ENCODE measurements around the gene HMCN2.

The HMCN2 gene

DNA sequence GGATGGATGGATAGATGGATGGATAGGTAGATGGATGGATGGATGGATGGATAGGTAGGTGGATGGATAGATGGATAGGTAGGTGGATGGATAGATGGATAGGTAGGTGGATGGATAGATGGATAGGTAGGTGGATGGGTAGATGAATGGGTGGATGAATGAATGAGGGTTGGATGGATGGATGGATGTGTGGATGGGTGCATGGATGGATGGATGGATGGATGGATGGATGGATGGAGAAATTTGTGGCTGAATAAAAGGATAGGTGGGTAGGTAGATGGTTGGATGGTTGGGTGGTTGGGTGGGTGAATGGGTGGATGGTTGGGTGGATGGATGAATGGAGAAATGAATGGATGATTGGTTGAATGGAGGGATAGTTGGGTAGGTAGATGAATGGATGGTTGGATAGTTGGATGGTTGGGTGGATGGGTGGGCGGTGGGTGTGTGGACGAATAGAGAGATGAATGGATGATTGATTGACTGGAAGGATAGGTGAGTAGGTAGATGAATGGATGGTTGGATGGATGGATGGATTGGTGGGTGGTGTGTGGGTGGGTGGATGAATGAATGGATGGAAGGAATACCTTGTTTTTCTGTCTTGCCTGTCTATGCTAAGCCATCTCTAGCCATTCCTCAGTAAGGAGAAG is 108.2 kb downstream of the HMCN2 start:
- FAIRE-seq, result no peak
- TF ChIP-seq POLR2A (IDR thresholded peaks at IDR 0.05; ENCODE audit: low read depth, low read length), result no peak
- DNase-seq (ENCODE audit: insufficient read length, low spot score), result no peak

DNA sequence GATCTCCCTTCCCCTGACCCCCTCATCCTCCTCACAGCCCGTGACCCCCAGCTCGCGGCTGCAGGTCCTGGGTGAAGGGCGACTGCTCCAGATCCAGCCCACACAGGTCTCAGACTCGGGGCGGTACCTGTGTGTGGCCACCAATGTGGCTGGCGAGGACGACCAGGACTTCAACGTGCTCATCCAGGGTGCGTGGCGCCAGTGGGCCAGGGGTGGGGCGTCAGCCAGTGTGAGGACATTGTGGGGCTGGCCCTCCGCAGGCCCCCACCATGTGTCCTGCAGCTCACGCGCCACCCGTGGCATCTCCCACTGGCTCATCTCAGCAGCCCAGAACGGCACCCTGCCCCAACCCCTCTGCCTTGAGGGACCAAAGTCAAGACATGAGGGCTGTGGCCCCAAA is 112.1 kb downstream of the HMCN2 start:
- FAIRE-seq (no peak), DNase-seq (ENCODE audit: insufficient read length, low spot score) (no peak)

DNA sequence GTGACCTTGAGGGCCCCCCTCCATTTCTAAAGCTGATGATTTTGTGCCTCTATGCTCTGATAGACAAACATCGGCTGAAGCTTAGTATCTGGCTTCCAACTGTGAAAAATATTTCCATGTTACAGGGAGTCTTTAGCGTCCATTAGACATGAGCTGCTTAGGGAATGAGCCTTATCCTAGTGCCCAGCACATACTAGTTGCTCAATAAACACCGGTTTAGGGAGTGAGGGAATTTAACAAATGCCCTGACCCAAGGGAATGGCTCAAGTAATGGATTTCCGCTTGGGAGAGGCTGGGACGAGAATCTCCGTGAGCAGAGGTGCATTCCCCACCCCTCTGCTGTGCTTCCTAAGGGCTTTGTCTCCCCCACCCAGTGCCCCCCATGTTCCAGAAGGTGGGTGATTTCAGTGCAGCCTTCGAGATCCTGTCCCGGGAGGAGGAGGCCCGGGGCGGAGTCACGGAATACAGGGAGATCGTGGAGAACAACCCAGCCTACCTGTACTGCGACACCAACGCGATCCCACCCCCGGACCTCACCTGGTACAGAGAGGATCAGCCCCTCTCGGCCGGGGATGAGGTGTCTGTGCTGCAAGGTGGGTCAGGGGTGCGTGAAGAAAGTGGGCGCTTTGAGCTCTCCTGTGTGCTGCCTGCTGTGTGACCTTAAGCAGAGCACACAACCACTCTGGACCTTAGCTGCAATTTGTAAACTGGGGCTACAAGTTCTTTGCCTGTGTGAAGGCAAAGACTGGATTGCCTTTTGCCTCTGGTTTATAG is 113.5 kb downstream of the HMCN2 start:
- no peak for FAIRE-seq
- no peak for DNase-seq (ENCODE audit: insufficient read length, low spot score)
- TF ChIP-seq POLR2A (IDR thresholded peaks at IDR 0.05; ENCODE audit: low read depth, low read length), result no peak

More for the DNA sequence above, 112.1 kb downstream of the HMCN2 start:
- no peak for TF ChIP-seq POLR2A (IDR thresholded peaks at IDR 0.05; ENCODE audit: low read depth, low read length)

DNA sequence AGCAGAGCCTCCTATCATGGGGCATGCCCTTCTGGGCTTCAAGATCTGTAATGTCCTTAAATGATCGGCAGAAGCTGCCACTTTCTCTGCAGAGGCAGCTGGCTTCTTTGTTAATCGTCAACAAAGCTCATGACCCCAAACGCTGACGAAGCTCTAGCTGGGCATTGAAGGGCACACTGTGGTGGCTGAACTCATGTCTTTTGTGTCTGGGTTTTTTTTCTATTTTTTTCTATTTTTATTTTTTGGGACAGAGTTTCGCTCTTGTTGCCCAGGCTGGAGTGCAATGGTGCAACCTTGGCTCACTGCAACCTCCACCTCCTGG is 114.0 kb downstream of the HMCN2 start:
- FAIRE-seq (no peak), DNase-seq (ENCODE audit: insufficient read length, low spot score) (no peak)
- no peak for TF ChIP-seq POLR2A (IDR thresholded peaks at IDR 0.05; ENCODE audit: low read depth, low read length)

DNA sequence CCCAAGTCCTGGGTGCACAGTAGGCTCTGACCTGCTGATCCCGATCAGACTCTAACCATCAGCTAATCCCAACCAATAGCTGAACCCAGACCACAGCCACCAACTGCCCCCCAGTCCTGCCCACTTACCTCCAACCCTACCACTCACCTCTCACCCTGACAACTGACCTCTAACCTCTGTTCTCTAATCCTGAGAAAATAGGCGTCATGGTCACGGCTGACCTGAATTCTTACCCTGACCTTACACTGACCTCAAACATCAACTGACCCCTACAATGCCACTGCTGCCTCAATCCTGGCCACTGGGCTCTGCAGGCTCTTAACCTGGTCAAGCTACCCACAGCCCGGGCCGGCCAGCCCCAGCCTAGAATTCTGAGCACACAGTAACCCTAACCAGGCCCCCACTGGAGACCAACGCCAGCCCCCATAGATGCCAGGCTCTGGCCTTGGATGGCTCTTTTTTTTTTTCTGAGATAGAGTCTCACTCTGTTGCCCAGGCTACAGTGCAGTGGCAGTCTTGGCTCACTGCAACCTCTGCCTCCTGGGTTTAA is 115.4 kb downstream of the HMCN2 start:
- TF ChIP-seq POLR2A (IDR thresholded peaks at IDR 0.05; ENCODE audit: low read depth, low read length), result no peak
- no peak for DNase-seq (ENCODE audit: insufficient read length, low spot score)
- FAIRE-seq, result no peak

DNA sequence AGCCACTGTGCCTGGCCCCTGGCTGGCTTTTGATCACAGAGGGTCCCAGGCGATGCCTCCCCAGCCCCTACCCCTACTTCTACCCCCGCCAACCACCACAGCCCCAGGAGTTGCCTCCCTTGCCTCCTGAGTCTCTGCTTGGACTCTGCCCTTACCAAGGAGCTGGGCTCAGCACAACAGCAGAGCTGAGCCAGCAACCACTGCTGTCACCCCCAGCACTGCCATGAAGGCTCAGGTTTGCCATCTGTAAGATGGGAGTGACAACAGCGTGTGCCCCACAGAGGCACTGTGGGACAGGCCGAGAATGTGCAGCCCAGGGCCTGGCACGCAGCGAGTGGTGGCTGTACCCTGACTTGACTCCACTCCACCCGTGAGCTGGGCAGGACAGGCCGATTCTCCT is 116.1 kb downstream of the HMCN2 start:
- TF ChIP-seq POLR2A (IDR thresholded peaks at IDR 0.05; ENCODE audit: low read depth, low read length), result no peak
- DNase-seq (ENCODE audit: insufficient read length, low spot score) (no peak), FAIRE-seq (no peak)

DNA sequence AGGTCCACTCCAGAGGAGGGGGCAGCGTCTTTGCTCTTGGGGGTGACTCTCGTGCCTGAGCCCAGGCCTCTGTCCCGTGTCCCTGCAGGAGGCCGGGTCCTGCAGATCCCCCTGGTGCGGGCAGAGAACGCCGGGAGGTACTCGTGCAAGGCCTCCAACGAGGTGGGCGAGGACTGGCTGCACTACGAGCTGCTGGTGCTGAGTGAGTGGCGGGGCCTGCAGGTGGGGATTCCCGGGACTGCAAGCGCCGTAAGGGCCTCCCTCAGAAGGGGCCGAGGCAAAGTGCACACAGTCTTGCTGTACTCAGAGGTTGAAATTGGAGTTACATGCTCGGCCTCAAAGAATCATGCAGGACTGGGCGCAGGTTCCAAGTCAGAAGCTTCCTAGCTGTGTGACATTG is 116.5 kb downstream of the HMCN2 start:
- no peak for DNase-seq (ENCODE audit: insufficient read length, low spot score)
- TF ChIP-seq POLR2A (IDR thresholded peaks at IDR 0.05; ENCODE audit: low read depth, low read length), result no peak
- no peak for FAIRE-seq

DNA sequence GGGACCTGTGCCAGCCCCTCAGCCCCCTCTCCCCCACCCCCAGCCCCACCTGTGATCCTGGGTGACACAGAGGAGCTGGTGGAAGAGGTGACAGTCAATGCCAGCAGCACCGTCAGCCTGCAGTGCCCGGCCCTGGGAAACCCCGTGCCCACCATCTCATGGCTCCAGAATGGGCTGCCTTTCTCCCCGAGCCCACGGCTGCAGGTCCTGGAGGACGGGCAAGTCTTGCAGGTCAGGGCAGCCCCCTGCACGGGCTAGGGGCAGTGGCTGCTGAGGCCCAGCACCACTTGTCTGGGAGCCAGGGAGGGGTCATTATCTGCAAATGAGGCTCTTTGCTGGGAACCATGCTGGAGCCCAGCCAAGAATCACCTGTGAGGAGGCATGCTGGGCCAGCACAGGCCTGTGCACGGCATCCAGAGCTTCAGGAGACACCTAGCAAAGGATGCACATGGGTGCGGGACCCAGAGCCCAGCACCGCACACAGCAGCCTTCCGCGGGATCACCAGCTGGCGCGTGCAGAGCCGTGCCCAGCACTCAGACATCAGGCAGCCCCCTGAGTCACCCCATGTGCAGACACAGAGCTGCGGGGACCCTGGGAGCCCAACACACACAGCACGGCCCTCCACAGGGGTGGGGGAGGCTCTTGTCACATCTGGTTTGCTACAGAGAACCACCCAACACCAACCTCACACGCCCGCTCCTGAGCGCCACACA is 117.2 kb downstream of the HMCN2 start:
- FAIRE-seq, result no peak
- DNase-seq (ENCODE audit: insufficient read length, low spot score), result no peak
- no peak for TF ChIP-seq POLR2A (IDR thresholded peaks at IDR 0.05; ENCODE audit: low read depth, low read length)

DNA sequence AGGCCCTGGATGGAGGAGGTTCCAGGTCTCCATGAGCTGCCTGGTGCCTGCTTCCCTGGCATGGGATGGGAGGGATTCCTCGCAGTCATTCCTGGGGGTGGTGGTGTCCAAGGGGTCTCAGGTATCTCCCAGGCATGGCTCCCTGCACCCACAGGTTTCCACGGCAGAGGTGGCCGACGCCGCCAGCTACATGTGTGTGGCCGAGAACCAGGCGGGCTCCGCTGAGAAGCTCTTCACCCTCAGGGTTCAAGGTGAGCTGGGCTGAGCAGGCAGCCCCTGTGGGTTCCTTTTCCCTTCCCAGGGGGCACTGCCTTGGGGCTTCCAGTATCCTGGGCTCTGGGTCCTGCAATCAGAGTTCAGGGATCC is 117.8 kb downstream of the HMCN2 start:
- no peak for TF ChIP-seq POLR2A (IDR thresholded peaks at IDR 0.05; ENCODE audit: low read depth, low read length)
- DNase-seq (ENCODE audit: insufficient read length, low spot score), result no peak
- FAIRE-seq, result no peak

DNA sequence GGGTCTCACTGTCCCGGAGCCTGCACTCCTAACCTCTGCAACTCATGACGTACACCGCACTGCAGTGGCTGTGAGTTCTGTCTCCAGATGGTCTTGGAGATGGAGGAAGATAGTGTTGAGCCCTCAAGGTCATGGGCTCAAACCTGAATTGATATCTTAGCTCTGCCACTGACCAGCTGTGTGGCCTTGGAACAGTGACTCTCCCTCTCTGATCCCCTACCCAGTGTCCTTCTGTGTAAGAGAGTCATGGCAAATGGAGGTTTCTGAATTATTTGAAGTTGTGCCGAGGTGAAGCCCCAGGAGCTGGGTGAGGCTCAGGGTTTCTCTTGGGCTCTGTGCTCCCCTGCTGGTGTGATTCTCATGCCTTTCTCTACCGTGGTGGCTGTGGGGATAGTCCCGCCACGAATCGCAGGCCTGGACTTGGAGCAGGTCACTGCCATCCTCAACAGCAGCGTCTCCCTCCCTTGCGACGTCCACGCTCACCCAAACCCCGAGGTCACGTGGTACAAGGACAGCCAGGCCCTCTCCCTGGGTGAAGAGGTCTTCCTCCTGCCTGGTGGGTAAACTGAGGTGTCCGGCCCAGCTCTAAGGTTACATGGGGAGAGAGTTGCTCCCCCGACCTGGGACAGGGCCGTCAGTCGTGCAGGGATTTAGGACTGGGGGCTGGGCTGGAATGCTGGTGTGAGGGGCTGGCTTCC is 118.6 kb downstream of the HMCN2 start:
- DNase-seq (ENCODE audit: insufficient read length, low spot score), result no peak
- no peak for TF ChIP-seq POLR2A (IDR thresholded peaks at IDR 0.05; ENCODE audit: low read depth, low read length)
- FAIRE-seq, result no peak

DNA sequence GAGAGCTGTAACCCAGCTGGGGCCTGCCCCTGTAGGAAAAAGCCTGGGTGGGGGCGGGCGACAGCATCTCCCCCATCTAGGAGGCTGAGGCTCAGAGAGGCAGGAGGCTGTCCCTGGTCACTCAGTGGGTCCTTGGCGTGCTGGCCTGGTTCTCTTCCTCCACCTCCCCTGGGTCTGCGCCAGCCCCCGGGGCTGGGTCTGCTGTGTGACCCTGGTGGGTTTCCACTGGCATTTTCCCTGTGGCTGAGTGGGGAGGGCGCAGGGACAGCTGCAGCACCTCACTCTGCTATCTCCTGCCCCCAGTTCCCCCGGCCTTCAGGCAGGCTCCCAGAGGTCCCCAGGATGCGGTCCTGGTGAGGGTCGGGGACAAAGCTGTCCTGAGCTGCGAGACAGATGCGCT is 119.7 kb downstream of the HMCN2 start:
- FAIRE-seq, result no peak

DNA sequence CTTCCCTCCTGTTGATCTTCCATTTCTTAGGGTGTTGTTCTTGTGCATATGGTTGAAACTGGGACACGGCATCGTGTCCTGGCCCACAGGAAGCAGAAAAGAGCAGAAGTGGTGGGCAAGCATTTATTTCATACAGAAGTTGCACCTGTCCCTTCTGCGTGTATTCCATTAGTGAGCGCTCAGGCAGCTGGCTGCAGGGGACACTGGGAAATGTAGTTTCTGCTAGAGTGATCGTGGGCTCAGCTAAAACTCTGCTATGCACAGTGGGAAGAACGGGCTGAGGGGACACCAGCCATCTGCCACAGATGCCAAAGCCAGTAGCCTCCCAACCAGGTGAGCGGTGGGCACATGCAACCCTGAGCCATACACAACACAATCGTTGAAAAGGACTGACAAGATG is 121.8 kb downstream of the HMCN2 start:
- FAIRE-seq, result no peak
- TF ChIP-seq POLR2A (IDR thresholded peaks at IDR 0.05; ENCODE audit: low read depth, low read length), result no peak
- DNase-seq (ENCODE audit: insufficient read length, low spot score), result no peak

More for the DNA sequence above, 119.7 kb downstream of the HMCN2 start:
- no peak for TF ChIP-seq POLR2A (IDR thresholded peaks at IDR 0.05; ENCODE audit: low read depth, low read length)
- DNase-seq (ENCODE audit: insufficient read length, low spot score), result no peak

DNA sequence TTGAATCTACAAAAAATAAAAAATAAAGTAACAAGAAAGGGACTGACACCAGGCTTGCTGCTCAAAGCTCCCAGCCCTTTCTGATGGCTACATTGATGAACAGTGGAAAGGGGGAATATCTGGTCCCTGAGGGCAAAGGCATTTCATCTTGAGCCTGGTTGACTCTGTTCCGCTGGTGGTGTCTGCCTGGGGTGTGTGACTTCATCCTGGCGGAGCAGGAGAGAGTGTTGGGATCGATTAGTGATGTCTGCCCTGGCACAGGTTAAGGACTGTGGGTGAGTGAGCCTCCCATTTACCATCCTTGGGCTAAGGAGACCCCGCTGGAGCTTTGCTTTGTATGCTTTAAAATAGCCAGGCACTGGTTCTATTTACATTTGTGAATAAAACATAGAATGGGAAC is 122.3 kb downstream of the HMCN2 start:
- no peak for DNase-seq (ENCODE audit: insufficient read length, low spot score)
- no peak for FAIRE-seq
- TF ChIP-seq POLR2A (IDR thresholded peaks at IDR 0.05; ENCODE audit: low read depth, low read length), result no peak

DNA sequence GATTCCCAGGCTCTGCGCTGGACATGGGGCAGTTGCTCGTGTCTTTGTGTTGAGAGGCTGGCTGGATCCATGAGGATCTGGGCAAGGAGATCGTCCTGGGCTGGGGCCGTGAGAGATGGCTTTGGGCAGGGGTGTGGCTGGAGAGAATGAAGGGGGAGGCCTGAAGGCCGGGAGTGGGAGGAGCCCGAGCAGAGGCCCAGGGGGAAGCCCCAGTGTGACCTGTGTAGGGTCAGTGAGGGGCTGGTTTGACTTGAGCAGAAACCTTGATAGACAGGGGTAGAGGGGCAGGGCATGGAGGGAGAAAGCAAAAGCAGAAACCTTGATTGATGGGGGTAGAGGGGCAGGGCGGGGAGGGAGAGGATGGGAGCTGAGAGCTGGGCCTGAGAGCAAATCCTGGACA is 124.8 kb downstream of the HMCN2 start:
- no peak for FAIRE-seq
- no peak for TF ChIP-seq POLR2A (IDR thresholded peaks at IDR 0.05; ENCODE audit: low read depth, low read length)
- DNase-seq (ENCODE audit: insufficient read length, low spot score), result no peak

All from H54 (cell line).